Gastroesophageal sphincter (tissue), 4 donors: ENCODE data around the gene NAV2. TPM values are rescaled to one million over a fixed set of nuclear protein-coding genes. Genes with fewer than 3 reads are reported as not detected.

Experiments used
- ATAC-seq: fragments of 150-250 bp; one replicate; pipeline ENCODE4 v1.9.1; 2016; ENCODE audit warnings: mild to moderate bottlenecking, moderate library complexity
- H3K27ac ChIP-seq, 4 donors: fragments of 200-600 bp; sonication (generic) in 3 of 4; 1 replicate in 3 of 4; 2 replicates in 1 of 4; pipeline ENCODE4 v1.5.1; 2016 to 2019
- H3K27me3 ChIP-seq: fragments of 200-600 bp; sonication (generic); one replicate; pipeline ENCODE4 v1.5.1; 2019
- H3K36me3 ChIP-seq, 2 donors: fragments of 200-600 bp; sonication (generic); one replicate each; pipeline ENCODE4 v1.5.1; 2019; ENCODE audit warnings: control low read depth in 1 of 2
- H3K4me1 ChIP-seq, 3 donors: fragments of 200-600 bp; sonication (generic); 1 replicate in 2 of 3; 2 replicates in 1 of 3; pipeline ENCODE4 v1.5.1; 2016 to 2019; ENCODE audit warnings: control low read depth in 2 of 3
- H3K4me3 ChIP-seq, 2 donors: fragments of 200-600 bp; sonication (generic); one replicate each; pipeline ENCODE4 v1.5.1; 2019; ENCODE audit warnings: mild to moderate bottlenecking in 1 of 2, moderate library complexity in 1 of 2
- H3K9me3 ChIP-seq, 3 donors: fragments of 200-600 bp; sonication (generic); one replicate each; pipeline ENCODE4 v1.5.1; 2017 to 2019; ENCODE audit warnings: control low read depth in 2 of 3
- CTCF ChIP-seq, 4 experiments: fragments of 200-600 bp in 2 of 4; fragments of 450-650 bp in 2 of 4; sonication (generic) in 1 of 4; IDR thresholded peaks; one replicate each; pipeline ENCODE4 v1.5.1; 2017 to 2019; ENCODE audit warnings: antibody characterized with exemption in 4 of 4, mild to moderate bottlenecking in 2 of 4, moderate library complexity in 2 of 4
- EP300 ChIP-seq: sonication (generic); formaldehyde crosslinking; IDR thresholded peaks from one replicate; pipeline ENCODE4 v1.6.1; 2017; ENCODE audit warnings: antibody characterized with exemption, mild to moderate bottlenecking
- POLR2A ChIP-seq, 2 donors: fragments of 450-650 bp; IDR thresholded peaks; one replicate each; pipeline ENCODE4 v1.6.1; 2017; ENCODE audit warnings: antibody characterized with exemption in 2 of 2, mild to moderate bottlenecking in 2 of 2, moderate library complexity in 1 of 2
- POLR2AphosphoS5 ChIP-seq: sonication (generic); formaldehyde crosslinking; IDR thresholded peaks from one replicate; pipeline ENCODE4 v1.6.1; 2017; ENCODE audit warnings: antibody characterized with exemption
- WGBS, 2 donors: methylation state at CpG; one replicate each; pipeline ENCODE4 v1.1.5; 2018; ENCODE audit warnings: low coverage in 1 of 2; 5-methylcytosine and 5-hydroxymethylcytosine counted together
- total RNA-seq, 4 donors: library from RNA; depleted of rRNA; stranded (reverse); fragments of >200 nt; gene quantifications; one replicate each; pipeline ENCODE4 v1.1.0, GENCODE V29; 2016

NAV2 gene
- total RNA-seq, 4 donors from 2014 or later, result 19.5 to 57.1 (median 43.4) TPM

GRCh38 chr11:20099527-20099926 lies 386.9 kb downstream of the NAV2 start:
- no peak for TF ChIP-seq POLR2AphosphoS5
- no peak for TF ChIP-seq POLR2A (IDR thresholded peaks at IDR 0.05)
- no peak for TF ChIP-seq CTCF (IDR thresholded peaks at IDR 0.05)
- no peak for TF ChIP-seq EP300
- Histone ChIP-seq H3K27me3 (no peaks in the 10 kb centered on the region), H3K4me3 (no peak overlapping the region), H3K9me3 (no peaks in the 10 kb centered on the region), H3K4me1 (peaks cover 0 to 16% (median 0%) of the 10 kb centered on the region in 3 donors), H3K36me3 (peaks cover 0 to 96% of the 10 kb centered on the region in 2 donors), H3K27ac (no peak overlapping the region)
- ATAC-seq, result no peak
- whole genome bisulfite sequencing, 2 donors, result 88 to 92% methylated on average over 2 of the region's 2 CpGs

DNA sequence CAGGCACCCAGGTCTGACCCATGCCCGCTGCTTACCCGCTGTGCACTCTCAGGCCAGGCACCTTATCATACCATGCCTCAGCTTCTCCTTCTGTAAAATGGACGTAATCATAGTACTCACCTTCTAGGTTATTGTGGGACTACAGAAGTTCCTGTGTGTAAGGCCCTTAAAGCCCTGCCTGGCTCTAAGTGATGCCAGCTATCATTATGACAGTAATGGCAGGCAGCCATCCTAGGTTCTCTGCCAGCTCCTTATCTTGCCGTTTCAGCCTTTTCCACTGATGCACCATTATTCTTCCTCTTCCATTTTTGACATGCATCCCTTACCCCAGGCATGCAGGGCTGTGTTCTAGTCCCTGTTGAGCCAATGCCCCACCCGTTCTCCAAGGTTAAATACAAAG lies 389.8 kb downstream of the NAV2 start:
- H3K27ac ChIP-seq, result no peak overlapping the region
- TF ChIP-seq EP300, result no peak
- no peak for TF ChIP-seq POLR2AphosphoS5
- TF ChIP-seq CTCF (IDR thresholded peaks at IDR 0.05), result no peak
- TF ChIP-seq POLR2A (IDR thresholded peaks at IDR 0.05), result no peak
- no peak overlapping the region for H3K4me3 ChIP-seq
- no peaks in the 10 kb centered on the region for H3K27me3 ChIP-seq
- H3K9me3 ChIP-seq, result no peaks in the 10 kb centered on the region
- 77% methylated on average over 5 of the region's 5 CpGs for WGBS, 2 donors
- ATAC-seq, result no peak
- peaks cover 0 to 95% of the 10 kb centered on the region in 2 donors for H3K36me3 ChIP-seq
- H3K4me1 ChIP-seq, result peaks cover 0 to 8% (median 0%) of the 10 kb centered on the region in 3 donors

DNA sequence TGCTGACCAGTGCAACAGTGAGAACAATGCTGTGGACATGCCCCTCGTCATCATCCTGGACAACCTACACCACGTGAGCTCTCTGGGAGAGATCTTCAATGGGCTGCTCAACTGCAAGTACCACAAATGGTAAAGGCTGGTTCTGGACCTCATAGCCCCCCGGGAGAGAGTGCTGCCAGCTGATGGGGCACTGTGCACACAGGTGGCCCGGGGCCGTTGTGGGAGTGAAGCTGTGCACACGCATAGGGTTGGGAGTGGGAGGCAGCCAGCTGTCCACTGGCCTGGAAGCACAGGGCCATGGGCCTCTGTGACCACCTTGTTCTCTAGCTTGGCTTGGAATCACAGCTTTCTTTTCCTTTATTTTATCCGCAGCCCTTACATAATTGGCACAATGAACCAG lies 390.6 kb downstream of the NAV2 start:
- TF ChIP-seq POLR2AphosphoS5 (no peak), POLR2A (IDR thresholded peaks at IDR 0.05) (no peak)
- Histone ChIP-seq H3K27ac (no peak overlapping the region), H3K4me1 (no peaks in the 10 kb centered on the region), H3K36me3 (peaks cover 0 to 95% of the 10 kb centered on the region in 2 donors), H3K27me3 (no peaks in the 10 kb centered on the region), H3K9me3 (no peaks in the 10 kb centered on the region), H3K4me3 (no peak overlapping the region)
- 80 to 100% methylated on average over 1 to 2 of the region's 7 CpGs for WGBS, 2 donors
- no peak for ATAC-seq

DNA sequence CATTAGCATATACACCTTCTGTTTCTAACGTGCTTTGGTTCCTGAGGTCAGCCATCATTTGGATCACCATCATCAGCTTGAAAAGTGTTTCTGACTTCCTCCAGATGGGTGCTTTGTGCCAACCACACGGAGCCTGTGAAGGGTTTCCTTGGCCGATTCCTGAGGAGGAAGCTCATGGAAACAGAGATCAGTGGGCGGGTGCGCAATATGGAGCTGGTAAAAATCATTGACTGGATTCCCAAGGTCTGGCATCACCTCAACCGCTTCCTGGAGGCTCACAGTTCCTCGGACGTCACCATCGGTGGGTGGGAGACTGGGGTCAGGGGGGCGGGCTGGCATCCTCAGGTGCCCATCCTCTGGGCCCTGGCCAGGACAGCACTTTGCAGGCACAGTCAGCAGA lies 392.8 kb downstream of the NAV2 start:
- 83 to 100% methylated on average over 1 of the region's 10 CpGs for WGBS, 2 donors

GRCh38 chr11:20109731-20110445 lies 397.3 kb downstream of the NAV2 start:
- no peak for ATAC-seq
- TF ChIP-seq EP300 (no peak), CTCF (IDR thresholded peaks at IDR 0.05) (no peak), POLR2A (IDR thresholded peaks at IDR 0.05) (no peak), POLR2AphosphoS5 (no peak)
- 83 to 100% methylated on average over 1 to 2 of the region's 9 CpGs for WGBS, 2 donors
- H3K36me3 ChIP-seq, result peaks cover 0 to 65% of the 10 kb centered on the region in 2 donors
- H3K27me3 ChIP-seq, result no peaks in the 10 kb centered on the region
- peaks cover 5 to 34% (median 22%) of the 10 kb centered on the region in 3 donors for H3K4me1 ChIP-seq
- H3K9me3 ChIP-seq, result no peaks in the 10 kb centered on the region
- H3K27ac ChIP-seq, result peak overlapping the region in 3 of 4 donors; percentile 83 to 94 (median 86)
- H3K4me3 ChIP-seq, result no peak overlapping the region

More for the DNA sequence above, 392.8 kb downstream of the NAV2 start:
- Histone ChIP-seq H3K27ac (no peak overlapping the region), H3K36me3 (peaks cover 0 to 95% of the 10 kb centered on the region in 2 donors), H3K9me3 (no peaks in the 10 kb centered on the region), H3K27me3 (no peaks in the 10 kb centered on the region), H3K4me3 (no peak overlapping the region), H3K4me1 (peaks cover 0 to 3% (median 0%) of the 10 kb centered on the region in 3 donors)
- ATAC-seq, result no peak
- TF ChIP-seq EP300, result no peak
- no peak for TF ChIP-seq POLR2A (IDR thresholded peaks at IDR 0.05)
